BJ (cell line): ENCODE data around the gene FAHD2A. TPM values are rescaled to one million over a fixed set of nuclear protein-coding genes. Genes with fewer than 3 reads are reported as not detected.
"Not testable (repeated sequence)": the region's sequence is repeated elsewhere in the genome, so short reads cannot be mapped to it uniquely, and the experiment has no call there.

ENCODE experiments used
- CTCF ChIA-PET: fragments of 350-600 bp; formaldehyde crosslinking; extraction: SDS; loops from one replicate; lab custom pipeline; 2021; ENCODE audit warnings: antibody characterized with exemption, inconsistent platforms; lab: Yijun Ruan, JAX
- POLR2A ChIA-PET: fragments of 300-600 bp; sonication (Branson Sonifier 250); formaldehyde crosslinking; extraction: SDS; loops from one replicate; lab custom pipeline; 2021; ENCODE audit warnings: antibody characterized with exemption; lab: Charles Lee
- DNase-seq: peaks from one replicate; pipeline ENCODE4 v3.0.0-alpha.2; 2011; ENCODE audit warnings: low read depth
- H3K27me3 ChIP-seq: 2 replicates; pipeline ENCODE4 v1.6.0; 2011; ENCODE audit warnings: low read length; ENCODE audit not compliant: control insufficient read depth, insufficient read depth
- H3K36me3 ChIP-seq: 2 replicates; pipeline ENCODE4 v1.5.1; 2011; ENCODE audit warnings: low read length; ENCODE audit not compliant: control insufficient read depth, insufficient read depth
- H3K4me3 ChIP-seq: 2 replicates; pipeline ENCODE4 v1.5.1; 2011; ENCODE audit warnings: low read depth, mild to moderate bottlenecking, control low read depth, low read length
- polyA plus RNA-seq: library from polyadenylated mRNA; depleted of rRNA; stranded (reverse); fragments of >200 nt; gene quantifications from 2 replicates; pipeline ENCODE4 v1.2.3, GENCODE V29; 2011
- TF ChIP-seq, protein P1 (sequence below): IDR thresholded peaks from 2 replicates; pipeline ENCODE4 v1.5.1; 2011; ENCODE audit warnings: low read depth, mild to moderate bottlenecking, control low read depth, inconsistent platforms, low read length, moderate library complexity; ENCODE audit not compliant: insufficient read depth

Gene FAHD2A
- polyA plus RNA-seq, 1 experiment: 44.1 TPM

GRCh38 chr2:95414015-95414594 lies 11.6 kb downstream of the FAHD2A start:
- H3K27me3 ChIP-seq, H3K4me3 ChIP-seq, DNase-seq, POLR2A ChIA-PET, H3K36me3 ChIP-seq: not testable (repeated sequence)
- TF ChIP-seq, protein P1, sequence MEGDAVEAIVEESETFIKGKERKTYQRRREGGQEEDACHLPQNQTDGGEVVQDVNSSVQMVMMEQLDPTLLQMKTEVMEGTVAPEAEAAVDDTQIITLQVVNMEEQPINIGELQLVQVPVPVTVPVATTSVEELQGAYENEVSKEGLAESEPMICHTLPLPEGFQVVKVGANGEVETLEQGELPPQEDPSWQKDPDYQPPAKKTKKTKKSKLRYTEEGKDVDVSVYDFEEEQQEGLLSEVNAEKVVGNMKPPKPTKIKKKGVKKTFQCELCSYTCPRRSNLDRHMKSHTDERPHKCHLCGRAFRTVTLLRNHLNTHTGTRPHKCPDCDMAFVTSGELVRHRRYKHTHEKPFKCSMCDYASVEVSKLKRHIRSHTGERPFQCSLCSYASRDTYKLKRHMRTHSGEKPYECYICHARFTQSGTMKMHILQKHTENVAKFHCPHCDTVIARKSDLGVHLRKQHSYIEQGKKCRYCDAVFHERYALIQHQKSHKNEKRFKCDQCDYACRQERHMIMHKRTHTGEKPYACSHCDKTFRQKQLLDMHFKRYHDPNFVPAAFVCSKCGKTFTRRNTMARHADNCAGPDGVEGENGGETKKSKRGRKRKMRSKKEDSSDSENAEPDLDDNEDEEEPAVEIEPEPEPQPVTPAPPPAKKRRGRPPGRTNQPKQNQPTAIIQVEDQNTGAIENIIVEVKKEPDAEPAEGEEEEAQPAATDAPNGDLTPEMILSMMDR: peak; percentile 84
- CTCF ChIA-PET: interaction anchor here (0.6 to 2.9 kb wide), 11 partner anchors 11 to 320 kb away, joined by 3 to 12 read pairs (median 4); partner anchors contain the start of gene FAHD2A

DNA sequence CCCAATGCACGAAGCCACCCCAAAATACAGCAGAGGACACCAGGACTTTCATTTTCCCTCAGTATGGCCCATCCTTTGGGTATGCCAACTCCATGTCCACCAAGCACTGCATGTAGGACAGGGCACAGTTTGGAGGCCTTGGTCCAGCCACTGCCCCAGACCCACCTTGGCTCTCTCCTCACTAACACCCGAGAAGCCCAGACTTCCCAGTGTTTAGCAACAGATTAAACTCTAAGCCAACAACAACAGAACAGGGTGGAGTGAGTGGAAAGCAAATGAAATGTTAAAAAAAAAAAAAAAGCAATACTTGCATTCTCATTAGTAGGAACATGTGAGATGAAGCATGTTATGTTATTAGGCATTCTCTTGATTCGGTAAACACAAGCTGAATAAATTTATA lies 12.6 kb downstream of the FAHD2A start:
- H3K36me3 ChIP-seq, POLR2A ChIA-PET, H3K27me3 ChIP-seq, DNase-seq, H3K4me3 ChIP-seq: not testable (repeated sequence)
- CTCF ChIA-PET: interaction anchor here (0.5 to 2.9 kb wide), 7 partner anchors 26 to 314 kb away, joined by 3 to 12 read pairs (median 4); no protein-coding TSS in a partner anchor

DNA sequence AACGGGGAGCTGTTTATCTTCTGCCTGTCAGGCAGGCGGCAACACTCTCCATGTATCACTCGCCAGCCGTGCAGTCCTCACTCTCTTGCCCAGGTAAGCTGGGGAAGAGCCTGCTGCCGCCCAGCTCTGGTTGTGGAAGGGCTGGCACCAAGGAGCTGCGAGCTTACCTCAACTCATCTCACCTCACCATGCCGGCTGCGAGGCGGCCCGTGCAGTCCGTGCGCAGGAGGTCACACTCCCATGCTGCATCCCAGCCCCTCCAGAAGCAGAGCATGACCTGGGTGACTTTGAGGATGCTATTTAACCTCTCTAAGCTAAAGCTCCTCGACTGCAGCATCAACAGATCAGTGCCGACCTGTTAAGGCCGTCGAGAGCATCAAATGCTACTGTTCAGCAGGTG lies 13.1 kb downstream of the FAHD2A start:
- DNase-seq, POLR2A ChIA-PET, H3K36me3 ChIP-seq, H3K4me3 ChIP-seq, H3K27me3 ChIP-seq: not testable (repeated sequence)
- CTCF ChIA-PET: interaction anchor here (0.5 to 2.2 kb wide), 3 partner anchors 186 to 313 kb away, joined by 3 to 11 read pairs (median 3); no protein-coding TSS in a partner anchor

- CTCF ChIA-PET, DNase-seq, H3K36me3 ChIP-seq, H3K27me3 ChIP-seq, H3K4me3 ChIP-seq, POLR2A ChIA-PET: not testable (repeated sequence)
Observed at GRCh38 chr2:95427196-95427867, 24.8 kb downstream of the FAHD2A start.

DNA sequence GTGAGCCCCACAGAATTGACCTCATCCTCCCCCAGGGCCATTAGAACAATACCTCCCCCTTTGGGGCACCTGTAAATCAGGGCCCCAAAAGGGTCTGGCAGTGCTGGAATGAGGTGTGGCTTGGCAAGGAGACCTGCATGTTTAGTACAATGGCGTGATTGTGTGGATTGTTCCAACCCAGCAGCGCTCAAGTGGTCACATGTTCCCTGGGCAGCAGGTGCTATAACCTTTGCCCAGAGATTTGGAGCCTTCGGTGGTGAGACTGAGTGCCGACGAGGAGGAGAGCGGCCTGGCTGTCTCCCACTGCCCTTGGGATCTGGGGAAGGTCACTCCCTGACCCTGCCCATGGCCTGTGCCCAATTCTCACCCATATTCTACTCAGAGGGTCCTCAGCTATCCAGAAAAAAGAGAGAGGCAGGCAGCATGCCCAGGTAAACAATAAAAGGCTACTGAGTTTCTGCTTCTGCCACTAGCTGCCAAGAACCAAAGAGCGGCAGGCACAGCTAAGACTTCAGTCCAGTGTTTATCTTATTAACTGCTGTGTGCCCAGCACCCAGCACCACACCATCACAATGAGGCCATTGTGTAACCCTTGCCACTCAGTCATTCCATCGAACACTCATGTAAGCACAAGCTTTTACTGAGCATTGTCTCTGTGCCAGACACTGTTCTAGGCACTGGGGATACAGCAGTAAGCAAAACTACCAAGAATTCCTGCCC lies 27.4 kb downstream of the FAHD2A start:
- CTCF ChIA-PET, DNase-seq, H3K36me3 ChIP-seq, POLR2A ChIA-PET, H3K27me3 ChIP-seq, H3K4me3 ChIP-seq: not testable (repeated sequence)

DNA sequence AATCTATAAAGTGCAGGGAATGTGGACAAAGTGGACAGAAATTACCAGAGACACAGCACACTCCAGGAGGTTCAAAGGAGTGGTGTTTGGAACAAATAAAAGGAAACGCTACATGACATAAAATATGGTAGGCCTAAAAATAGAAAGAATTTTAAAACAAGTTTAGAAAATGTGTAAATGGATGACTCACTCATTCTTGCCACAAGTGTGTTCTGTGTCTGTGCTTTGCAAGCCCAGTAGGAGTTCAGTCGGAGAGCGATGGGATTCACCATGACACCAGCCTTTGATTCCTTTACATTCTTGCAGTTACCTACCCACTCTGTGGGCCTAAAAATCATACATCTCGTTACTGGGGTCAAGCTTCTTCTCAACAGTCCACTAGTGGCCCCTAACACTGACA lies 30.9 kb downstream of the FAHD2A start:
- DNase-seq, POLR2A ChIA-PET, H3K4me3 ChIP-seq, H3K27me3 ChIP-seq, CTCF ChIA-PET, H3K36me3 ChIP-seq: not testable (repeated sequence)

GRCh38 chr2:95433973-95434372 lies 31.5 kb downstream of the FAHD2A start:
- H3K4me3 ChIP-seq, H3K36me3 ChIP-seq, DNase-seq, POLR2A ChIA-PET, H3K27me3 ChIP-seq, CTCF ChIA-PET: not testable (repeated sequence)

DNA sequence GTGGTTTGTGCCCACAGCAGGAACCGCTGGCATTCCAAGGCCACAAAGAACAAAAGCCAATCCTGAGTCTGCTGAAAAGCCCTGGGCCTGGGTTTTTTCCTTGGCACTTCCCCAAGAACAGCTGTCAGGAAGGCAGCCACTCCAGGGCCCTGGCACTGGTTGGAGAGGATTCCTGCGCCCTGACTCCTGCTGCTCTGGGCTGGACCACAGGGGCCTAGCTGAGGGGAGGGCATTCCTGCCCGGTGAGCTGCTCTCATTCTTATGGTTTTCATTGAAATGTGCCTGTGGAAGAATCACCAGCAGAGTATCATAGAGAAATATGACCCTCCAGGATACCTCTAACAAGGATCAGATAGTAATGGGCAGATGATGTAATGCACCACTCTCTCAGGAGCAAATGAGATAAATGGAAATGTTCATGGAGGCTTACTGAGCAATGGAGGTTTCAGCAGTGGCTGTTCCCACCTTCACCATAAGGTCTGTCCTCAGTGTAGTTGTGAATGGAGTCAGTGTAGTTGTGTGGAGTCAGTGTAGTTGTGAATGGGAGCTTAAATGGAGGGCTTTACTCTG lies 32.1 kb downstream of the FAHD2A start:
- H3K27me3 ChIP-seq, H3K36me3 ChIP-seq, POLR2A ChIA-PET, CTCF ChIA-PET, H3K4me3 ChIP-seq: not testable (repeated sequence)
- DNase-seq: peak; percentile 42

- H3K4me3 ChIP-seq, H3K27me3 ChIP-seq, H3K36me3 ChIP-seq, POLR2A ChIA-PET, CTCF ChIA-PET, DNase-seq: not testable (repeated sequence)
Observed at GRCh38 chr2:95435162-95435871, 32.8 kb downstream of the FAHD2A start.

GRCh38 chr2:95435872-95436209 lies 33.3 kb downstream of the FAHD2A start:
- DNase-seq, POLR2A ChIA-PET, H3K4me3 ChIP-seq, CTCF ChIA-PET, H3K27me3 ChIP-seq, H3K36me3 ChIP-seq: not testable (repeated sequence)

DNA sequence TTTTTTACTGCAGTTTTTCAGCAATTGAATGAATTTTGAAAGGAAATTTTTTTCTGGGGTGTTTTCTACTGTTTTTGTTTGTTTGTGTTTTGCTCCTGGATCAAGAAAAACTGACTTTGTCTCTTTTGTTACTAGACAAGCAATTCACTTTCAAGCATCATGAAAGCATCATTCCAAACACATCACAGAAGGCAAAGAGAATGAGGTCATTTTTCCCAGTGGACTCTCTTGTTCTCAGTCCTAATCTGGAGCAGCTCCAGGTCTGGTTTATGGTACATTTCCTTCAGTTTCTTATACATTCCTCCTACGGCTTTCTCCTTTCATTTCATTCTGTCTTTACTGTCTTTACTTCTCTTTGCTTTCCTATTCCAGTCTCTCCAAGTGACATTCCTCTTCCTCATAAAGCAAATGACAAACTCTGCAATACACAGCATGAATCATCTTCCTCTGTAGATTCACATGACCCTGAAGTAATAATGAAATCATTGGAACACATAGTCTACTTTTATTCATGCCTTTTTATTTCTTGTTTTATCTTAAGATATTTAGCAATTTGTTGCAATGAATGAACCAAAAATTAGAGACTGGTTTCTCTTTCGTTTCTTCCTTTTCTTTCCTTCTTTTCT lies 40.1 kb downstream of the FAHD2A start:
- H3K36me3 ChIP-seq, POLR2A ChIA-PET, CTCF ChIA-PET, DNase-seq, H3K4me3 ChIP-seq, H3K27me3 ChIP-seq: not testable (repeated sequence)
